Memory B cell (primary cell): Measurements from ENCODE around the gene TWSG1.
"Not testable (repeated sequence)": the region's sequence is repeated elsewhere in the genome, so short reads cannot be mapped to it uniquely, and the experiment has no call there.

ENCODE experiments used
- ATAC-seq: fragments of 150-1000 bp; cut with Tn5 transposase; 2 replicates; pipeline ENCODE4 v1.10.0; 2021; ENCODE audit warnings: low read depth, mild to moderate bottlenecking, moderate library complexity
- DNase-seq, 2 donors: peaks; one replicate each; pipeline ENCODE4 v3.0.0; 2022; ENCODE audit warnings: low spot score in 2 of 2
- H3K27ac Mint-ChIP-seq: one replicate; pipeline ENCODE4 v1.8.0; 2022; ENCODE audit warnings: mild to moderate bottlenecking, moderate library complexity, mixed read lengths
- H3K27me3 Mint-ChIP-seq: one replicate; pipeline ENCODE4 v1.8.0; 2022; ENCODE audit warnings: mixed read lengths
- H3K36me3 Mint-ChIP-seq: one replicate; pipeline ENCODE4 v1.8.0; 2022; ENCODE audit warnings: mild to moderate bottlenecking, mixed read lengths
- H3K4me1 Mint-ChIP-seq: one replicate; pipeline ENCODE4 v1.8.0; 2022; ENCODE audit warnings: mixed read lengths
- H3K4me3 Mint-ChIP-seq: one replicate; pipeline ENCODE4 v1.8.0; 2022; ENCODE audit warnings: mild to moderate bottlenecking, moderate library complexity, mixed read lengths
- H3K9me3 Mint-ChIP-seq: one replicate; pipeline ENCODE4 v1.8.0; 2022; ENCODE audit warnings: mixed read lengths

Gene TWSG1

DNA sequence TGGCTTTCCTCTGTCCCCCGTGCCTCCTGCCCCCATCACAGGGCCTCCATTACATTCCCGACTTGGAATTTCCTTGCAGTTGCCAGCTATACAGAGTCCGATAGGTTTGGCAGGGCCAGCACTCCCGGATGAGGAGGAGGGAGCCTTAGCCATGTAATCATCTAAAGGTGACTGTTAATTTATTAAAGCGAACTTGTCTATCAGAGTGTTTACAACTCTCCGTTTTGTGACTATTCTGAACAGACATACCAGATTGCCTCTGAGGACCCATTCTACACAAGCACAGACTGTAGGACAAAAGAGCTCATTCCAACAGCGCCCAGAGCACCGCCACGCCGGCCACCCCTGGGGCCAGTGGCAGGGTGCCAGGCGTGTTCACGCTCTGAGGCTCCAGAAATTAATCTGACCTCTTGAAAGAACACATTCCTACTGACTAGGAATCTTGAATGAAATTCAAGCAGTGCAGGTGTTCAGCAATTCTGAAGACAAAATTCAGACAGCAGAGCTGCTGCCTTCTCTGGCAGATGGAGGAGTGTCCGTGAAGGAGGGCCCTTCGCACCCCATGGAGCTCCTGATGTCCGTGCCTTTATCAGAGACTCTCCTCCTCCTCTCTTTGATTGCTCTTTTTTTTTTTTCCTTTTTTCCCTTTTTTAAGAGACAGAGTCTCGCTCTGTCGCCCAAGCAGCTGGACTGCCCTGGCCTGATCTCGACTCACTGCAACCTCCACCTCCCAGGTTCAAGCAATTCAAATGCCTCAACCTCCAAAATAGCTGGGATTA is 82.7 kb downstream of the TWSG1 start:
- Mint-ChIP-seq H3K9me3 (no peaks in the 10 kb centered on the region), H3K36me3 (no peaks in the 10 kb centered on the region), H3K4me3 (no peak overlapping the region), H3K4me1 (no peaks in the 10 kb centered on the region), H3K27me3 (no peaks in the 10 kb centered on the region), H3K27ac (no peak overlapping the region)
- ATAC-seq = no peak
- no peak for DNase-seq

DNA sequence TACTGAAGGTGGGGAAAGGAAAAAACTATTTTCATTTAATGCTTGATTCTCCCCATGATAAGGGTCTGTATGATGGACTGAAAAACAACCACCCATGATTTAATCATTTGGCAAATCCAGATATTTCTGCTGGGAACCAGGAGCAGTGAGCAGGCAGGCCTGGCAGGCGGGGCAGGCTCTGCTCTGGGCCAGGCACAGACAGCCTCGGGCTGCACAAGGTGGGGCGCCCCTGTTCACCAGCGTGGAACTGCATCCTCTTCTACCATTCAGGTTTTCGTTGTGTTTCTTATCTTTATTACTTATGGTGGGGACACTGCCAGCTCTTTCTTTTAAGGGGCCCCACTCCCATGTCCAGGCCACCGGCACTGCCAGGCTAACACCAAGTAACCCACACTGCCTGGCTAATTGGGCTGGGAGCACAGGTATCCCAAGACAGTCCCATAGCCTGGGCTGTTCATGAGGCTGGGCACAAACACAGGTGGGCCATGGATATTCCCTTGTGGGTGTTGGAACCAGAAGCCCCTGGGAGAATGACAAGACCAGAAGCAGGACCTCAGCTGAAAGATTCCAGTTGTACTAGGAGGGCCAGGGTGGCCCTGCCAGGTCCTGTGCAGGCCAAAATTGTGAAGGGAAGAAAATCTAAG is 83.6 kb downstream of the TWSG1 start:
- no peaks in the 10 kb centered on the region for H3K9me3 Mint-ChIP-seq
- H3K4me1 Mint-ChIP-seq = no peaks in the 10 kb centered on the region
- no peaks in the 10 kb centered on the region for H3K36me3 Mint-ChIP-seq
- H3K4me3 Mint-ChIP-seq = no peak overlapping the region
- ATAC-seq (peak; percentile 34), DNase-seq (no peak)
- no peaks in the 10 kb centered on the region for H3K27me3 Mint-ChIP-seq
- H3K27ac Mint-ChIP-seq = no peak overlapping the region

DNA sequence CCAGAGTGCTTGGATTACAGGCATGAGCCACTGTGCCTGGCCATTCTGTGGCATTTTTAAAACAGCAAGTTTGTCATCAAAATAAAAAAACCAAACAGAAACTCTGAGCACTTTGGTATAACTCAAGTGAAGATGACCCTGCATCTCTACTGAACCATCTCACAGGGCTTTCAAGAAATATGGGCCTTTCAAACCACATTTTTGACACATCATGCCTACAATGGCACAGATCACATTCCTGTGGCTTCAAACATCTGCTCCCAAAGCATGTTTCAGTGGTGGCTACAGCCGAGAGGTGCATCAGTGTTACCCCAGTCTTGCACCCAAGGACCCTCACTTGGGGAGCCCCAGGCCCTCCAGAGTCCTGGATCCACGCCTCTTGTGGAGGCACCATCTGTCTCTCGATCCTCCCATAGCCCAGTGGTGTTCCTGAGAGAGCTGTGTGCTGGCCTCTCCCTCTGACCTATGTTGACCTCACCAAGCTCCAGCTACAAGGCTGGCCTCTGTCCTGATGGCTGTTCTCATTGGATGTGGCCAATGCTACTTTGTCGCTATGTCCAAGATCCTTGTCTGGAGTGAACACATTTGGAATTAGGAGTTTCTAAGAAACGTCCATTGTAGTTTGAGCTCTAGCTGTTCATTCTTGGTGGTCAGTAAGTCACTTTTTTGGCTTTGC is 85.5 kb downstream of the TWSG1 start:
- Mint-ChIP-seq H3K9me3 (no peaks in the 10 kb centered on the region), H3K27ac (no peak overlapping the region), H3K27me3 (no peaks in the 10 kb centered on the region), H3K4me3 (no peak overlapping the region), H3K4me1 (no peaks in the 10 kb centered on the region), H3K36me3 (no peaks in the 10 kb centered on the region)
- ATAC-seq (no peak), DNase-seq (no peak)

DNA sequence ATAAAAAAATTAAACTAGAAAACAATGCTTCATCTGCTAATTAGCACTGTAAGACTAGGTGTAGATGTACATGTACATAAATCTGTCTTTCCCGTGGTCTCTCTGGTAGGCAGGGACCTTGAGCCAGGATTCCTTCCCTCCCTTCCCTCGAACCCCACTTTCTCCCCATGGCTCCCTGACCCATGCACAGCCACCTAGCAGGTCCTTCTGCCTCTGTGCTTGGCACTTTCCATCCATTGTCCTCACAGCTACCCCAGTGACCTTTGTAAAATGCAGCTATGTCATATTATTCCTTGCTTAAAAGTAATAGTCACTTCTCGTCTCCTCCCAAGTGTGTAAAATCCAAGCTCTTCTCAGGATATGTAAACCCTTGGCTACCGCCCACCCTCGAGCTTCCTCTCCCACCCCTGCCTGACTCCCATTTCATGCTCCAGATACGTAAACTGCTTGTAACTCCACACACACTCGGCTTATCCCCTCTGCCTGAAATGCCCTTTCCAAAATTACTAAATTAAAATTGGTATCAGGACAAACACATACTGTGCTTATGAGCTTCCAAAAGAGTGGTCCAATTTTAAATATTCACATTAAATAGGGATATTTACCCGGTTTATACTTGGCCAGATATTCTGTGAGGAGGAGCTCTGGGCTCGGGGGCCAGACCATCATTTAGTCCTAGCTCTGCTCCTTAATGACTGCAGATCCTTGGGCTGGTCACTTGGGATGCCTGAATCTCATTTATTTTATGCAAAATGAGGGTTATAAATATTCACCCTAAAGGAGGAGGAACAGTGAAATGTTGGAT is 86.7 kb downstream of the TWSG1 start:
- no peaks in the 10 kb centered on the region for H3K4me1 Mint-ChIP-seq
- H3K4me3 Mint-ChIP-seq = no peak overlapping the region
- H3K27ac Mint-ChIP-seq = no peak overlapping the region
- no peaks in the 10 kb centered on the region for H3K27me3 Mint-ChIP-seq
- DNase-seq (no peak), ATAC-seq (no peak)
- no peaks in the 10 kb centered on the region for H3K36me3 Mint-ChIP-seq
- H3K9me3 Mint-ChIP-seq = no peaks in the 10 kb centered on the region

DNA sequence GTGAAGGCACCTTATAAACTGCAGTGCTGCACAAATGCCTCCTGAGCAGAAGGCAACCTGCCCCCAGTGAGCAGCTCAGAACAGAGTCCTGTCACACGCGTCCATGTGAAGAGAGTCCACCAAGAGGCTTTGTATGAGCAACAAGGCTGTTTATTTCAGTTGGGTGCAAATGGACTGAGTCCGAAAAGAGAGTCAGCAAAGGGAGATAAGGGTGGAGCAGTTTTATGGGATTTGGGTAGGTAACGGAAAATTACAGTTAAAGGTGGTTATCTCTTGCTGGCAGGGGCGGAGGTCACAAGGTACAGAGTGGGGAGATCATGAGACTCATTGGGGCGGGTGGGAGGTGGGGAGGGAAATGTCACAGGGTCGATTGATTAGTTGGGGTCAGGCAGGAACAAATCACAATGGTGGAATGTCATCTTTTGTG is 87.3 kb downstream of the TWSG1 start:
- Mint-ChIP-seq H3K36me3 (no peaks in the 10 kb centered on the region), H3K27ac (no peak overlapping the region), H3K4me1 (no peaks in the 10 kb centered on the region), H3K4me3 (no peak overlapping the region), H3K9me3 (no peaks in the 10 kb centered on the region), H3K27me3 (no peaks in the 10 kb centered on the region)
- no peak for ATAC-seq
- DNase-seq = no peak

DNA sequence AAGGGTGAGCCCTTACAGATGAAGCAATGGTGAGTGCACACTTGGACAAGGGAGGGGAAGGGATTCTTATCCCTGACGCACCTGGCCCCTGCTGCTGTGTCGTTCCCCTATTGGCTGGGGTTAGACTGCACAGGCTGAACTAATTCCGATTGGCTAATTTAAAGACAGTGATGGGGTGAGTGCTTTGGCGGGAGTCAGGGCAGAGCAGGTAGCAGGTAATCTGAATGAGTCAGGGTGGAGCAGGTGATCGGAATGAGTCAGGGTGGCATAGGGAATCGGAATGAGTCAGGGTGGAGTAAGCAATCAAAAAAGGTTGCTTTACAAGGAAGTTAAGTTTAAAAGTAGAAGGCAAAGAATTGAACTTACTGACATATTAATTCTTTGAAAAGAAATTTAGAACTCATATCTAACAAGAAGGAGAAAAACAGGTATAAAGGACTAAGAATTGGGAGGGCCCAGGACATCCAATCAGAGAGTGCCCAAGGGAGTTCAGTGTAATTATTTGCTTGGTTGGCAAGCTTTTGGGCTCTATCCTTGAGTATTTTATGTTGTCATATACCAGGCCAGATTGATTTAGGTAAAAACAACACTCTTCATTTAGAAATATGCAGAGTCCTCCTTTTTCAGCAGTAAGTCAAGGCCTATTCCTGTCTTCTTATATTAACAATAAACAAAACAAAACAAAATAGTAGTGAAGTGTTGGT is 88.4 kb downstream of the TWSG1 start:
- Mint-ChIP-seq H3K4me3 (no peak overlapping the region), H3K27ac (no peak overlapping the region), H3K36me3 (no peaks in the 10 kb centered on the region), H3K9me3 (no peaks in the 10 kb centered on the region), H3K27me3 (no peaks in the 10 kb centered on the region), H3K4me1 (no peaks in the 10 kb centered on the region)
- ATAC-seq (no peak), DNase-seq (no peak)

DNA sequence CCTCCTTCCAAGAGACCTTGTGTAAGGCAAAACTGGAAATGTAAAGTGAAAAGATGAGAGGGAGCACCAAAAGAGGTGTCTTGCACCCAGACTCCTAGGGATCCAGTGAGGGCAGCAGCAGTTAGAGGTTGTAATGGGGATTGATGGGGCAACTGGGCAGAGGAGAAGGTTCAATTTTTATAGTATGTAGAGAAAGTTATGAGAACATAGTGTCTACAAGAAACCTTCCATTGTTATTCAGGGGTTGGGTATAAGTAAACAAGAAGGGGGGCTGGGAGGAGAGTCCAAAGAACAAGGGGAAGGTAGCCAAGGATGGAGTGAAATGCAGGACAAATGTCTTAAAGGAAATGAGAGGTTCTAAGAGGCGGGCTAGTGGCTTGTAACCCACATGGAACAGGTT is 89.1 kb downstream of the TWSG1 start:
- ATAC-seq, H3K4me3 Mint-ChIP-seq, H3K9me3 Mint-ChIP-seq, H3K27me3 Mint-ChIP-seq, H3K4me1 Mint-ChIP-seq, DNase-seq, H3K27ac Mint-ChIP-seq, H3K36me3 Mint-ChIP-seq: not testable (repeated sequence)

DNA sequence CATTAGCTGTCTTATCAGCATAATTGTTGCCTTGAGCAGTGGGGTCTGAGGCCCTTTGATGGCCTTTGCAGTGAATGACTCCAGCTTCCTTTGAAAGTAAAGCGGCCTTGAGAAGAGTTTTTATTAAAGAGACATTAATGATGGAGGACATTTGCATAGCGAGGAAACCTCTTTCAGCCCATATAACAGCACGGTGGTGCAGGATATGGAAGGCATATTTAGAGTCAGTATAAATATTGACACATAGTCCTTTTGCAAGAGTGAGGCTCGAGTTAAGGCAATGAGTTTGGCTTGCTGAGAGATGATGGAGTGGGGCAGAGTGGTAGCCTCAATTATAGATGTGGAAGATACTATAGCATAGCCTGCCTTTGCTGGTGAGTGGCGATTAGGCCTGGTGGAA is 89.7 kb downstream of the TWSG1 start:
- not testable (repeated sequence) for H3K4me1 Mint-ChIP-seq, H3K9me3 Mint-ChIP-seq, H3K27ac Mint-ChIP-seq, DNase-seq, H3K36me3 Mint-ChIP-seq, ATAC-seq, H3K27me3 Mint-ChIP-seq, H3K4me3 Mint-ChIP-seq

DNA sequence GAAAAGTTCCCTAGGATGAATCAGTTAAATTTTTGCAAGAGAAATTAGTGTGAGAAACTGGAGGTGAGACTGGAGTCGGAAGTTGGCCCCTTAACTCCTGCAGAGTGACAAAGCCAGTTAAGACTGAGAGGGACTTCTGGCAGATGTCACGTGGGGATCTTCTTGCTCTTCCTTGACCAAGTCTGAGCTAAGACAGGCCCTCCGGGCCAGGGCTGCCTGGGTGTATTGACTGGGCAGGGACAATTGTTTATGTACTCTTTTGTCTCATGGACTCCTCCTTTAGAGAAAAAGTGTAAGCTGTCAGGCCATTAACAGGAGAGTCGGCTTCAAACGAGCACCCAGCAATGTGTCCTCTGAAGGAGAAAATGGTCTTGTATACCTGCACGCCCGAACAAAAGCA is 92.2 kb downstream of the TWSG1 start:
- Mint-ChIP-seq H3K36me3 (no peaks in the 10 kb centered on the region), H3K4me3 (no peak overlapping the region), H3K4me1 (no peaks in the 10 kb centered on the region), H3K27me3 (no peaks in the 10 kb centered on the region), H3K9me3 (no peaks in the 10 kb centered on the region), H3K27ac (no peak overlapping the region)
- ATAC-seq (no peak), DNase-seq (no peak)

DNA sequence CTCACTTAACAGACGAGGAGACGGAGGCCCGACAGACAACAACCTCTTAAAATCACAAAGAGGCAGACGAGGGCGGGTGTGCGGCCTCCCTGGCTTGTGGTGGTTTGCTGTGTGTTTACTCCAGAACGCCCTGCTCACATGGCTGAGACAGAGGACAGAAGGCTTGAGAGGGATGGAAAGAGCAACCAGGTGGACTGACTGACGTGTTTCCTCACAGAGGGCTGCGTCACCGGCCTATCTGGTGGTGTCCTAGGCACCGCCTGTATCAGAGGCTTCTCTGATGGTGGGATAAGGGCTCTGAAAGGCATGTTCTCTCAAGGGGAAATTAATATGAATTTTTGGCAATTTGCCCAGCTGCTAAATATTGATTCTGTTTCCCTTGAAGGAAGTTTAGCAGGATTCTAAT is 93.7 kb downstream of the TWSG1 start:
- DNase-seq (no peak), ATAC-seq (no peak)
- no peak overlapping the region for H3K27ac Mint-ChIP-seq
- no peaks in the 10 kb centered on the region for H3K27me3 Mint-ChIP-seq
- H3K4me1 Mint-ChIP-seq = peaks cover under 1% of the 10 kb centered on the region
- no peak overlapping the region for H3K4me3 Mint-ChIP-seq
- no peaks in the 10 kb centered on the region for H3K36me3 Mint-ChIP-seq
- H3K9me3 Mint-ChIP-seq = no peaks in the 10 kb centered on the region

DNA sequence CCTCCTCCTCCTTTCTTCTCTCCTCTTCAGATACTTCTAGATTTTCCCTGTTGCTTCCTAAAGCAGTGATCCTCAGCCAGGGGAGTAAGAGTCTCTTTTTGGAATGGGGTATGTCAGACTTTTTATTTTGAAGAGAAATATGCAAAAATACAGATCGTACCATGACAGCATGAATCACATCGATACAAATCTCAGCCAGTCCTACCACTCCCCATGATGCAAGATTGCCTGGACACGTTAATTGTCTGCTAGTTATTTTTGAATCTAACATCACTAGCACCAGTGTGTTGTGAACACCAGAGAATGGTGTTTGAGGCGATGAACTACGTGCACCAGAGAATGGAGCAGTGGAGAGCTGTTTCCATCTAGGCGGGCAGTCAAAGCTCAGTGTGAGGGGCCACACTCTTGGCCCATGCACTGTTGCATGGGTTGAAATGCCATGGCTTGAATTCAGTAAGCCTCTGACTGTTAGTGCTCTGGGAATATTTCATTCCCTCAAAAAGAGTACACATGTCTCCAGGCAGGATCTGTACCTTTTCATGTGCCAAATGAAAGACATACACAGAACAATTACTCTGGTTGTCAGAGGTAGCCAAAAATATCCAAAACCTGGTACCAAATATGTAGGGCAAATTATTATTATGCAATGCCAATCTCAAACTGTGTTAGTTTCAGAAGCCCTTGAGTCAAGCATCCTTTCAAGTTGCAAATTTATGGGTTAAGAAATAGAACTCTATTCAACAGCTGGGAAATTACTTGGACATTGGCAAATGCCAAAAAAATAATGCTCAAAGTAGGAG is 94.5 kb downstream of the TWSG1 start:
- peaks cover 3% of the 10 kb centered on the region for H3K4me1 Mint-ChIP-seq
- no peaks in the 10 kb centered on the region for H3K27me3 Mint-ChIP-seq
- no peak for DNase-seq
- no peaks in the 10 kb centered on the region for H3K36me3 Mint-ChIP-seq
- H3K4me3 Mint-ChIP-seq = no peak overlapping the region
- no peak for ATAC-seq
- H3K27ac Mint-ChIP-seq = no peak overlapping the region
- H3K9me3 Mint-ChIP-seq = no peaks in the 10 kb centered on the region

DNA sequence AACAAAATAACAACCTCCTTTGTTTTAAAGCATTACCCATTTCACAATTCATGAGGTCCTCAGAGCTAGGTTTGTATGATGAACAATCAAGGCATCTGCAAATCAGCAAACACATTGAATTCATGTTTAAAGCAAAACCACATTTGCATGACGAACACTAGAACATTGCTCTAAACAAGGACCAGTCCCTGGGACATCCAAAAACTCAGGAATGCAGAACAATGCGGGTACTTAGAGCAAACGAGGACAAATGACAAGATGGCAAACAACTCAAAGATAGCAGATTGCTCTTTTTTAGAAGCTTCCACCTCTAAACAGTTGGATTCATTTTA is 95.1 kb downstream of the TWSG1 start:
- H3K9me3 Mint-ChIP-seq = no peaks in the 10 kb centered on the region
- H3K36me3 Mint-ChIP-seq = no peaks in the 10 kb centered on the region
- no peaks in the 10 kb centered on the region for H3K27me3 Mint-ChIP-seq
- no peak for ATAC-seq
- DNase-seq = no peak
- no peak overlapping the region for H3K27ac Mint-ChIP-seq
- H3K4me1 Mint-ChIP-seq = peaks cover 3% of the 10 kb centered on the region
- no peak overlapping the region for H3K4me3 Mint-ChIP-seq

DNA sequence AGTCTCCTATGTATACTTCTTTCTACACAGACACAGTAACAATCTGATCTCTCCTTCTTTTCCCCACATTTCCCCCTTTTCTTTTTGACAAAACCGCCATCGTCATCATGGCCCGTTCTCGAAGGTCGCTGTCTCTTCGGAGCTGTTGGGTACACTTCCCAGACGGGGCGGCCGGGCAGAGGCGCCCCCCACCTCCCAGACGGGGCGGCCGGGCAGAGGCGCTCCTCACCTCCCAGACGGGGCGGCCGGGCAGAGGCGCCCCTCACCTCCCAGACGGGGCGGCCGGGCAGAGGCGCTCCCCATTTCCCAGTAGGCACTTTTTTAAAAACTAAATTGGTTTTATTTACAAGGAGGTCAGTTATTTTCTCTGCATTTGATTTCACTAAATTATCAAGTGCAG is 95.7 kb downstream of the TWSG1 start:
- DNase-seq, H3K4me3 Mint-ChIP-seq, H3K9me3 Mint-ChIP-seq, H3K27ac Mint-ChIP-seq, H3K27me3 Mint-ChIP-seq, H3K36me3 Mint-ChIP-seq, ATAC-seq, H3K4me1 Mint-ChIP-seq: not testable (repeated sequence)
